IMR-90 (cell line): Measurements from ENCODE around the gene SYPL2. TPM values are rescaled to one million over a fixed set of nuclear protein-coding genes. Genes with fewer than 3 reads are reported as not detected.

Experiments
- ATAC-seq: fragments of 200-7000 bp; cut with Tn5 transposase; 2 replicates; pipeline ENCODE4 v1.9.1; 2020; ENCODE audit warnings: low read depth, mild to moderate bottlenecking, moderate library complexity
- BruUV-seq: library from RNA; stranded (reverse); fragments of 400-500 nt; replicated peaks from 2 replicates; lab custom pipeline; 2021; lab: Mats Ljungman, UMichigan
- CTCF ChIA-PET: fragments of 300-600 bp; formaldehyde crosslinking; extraction: SDS; loops from one replicate; lab custom pipeline; 2021; ENCODE audit warnings: antibody characterized with exemption; lab: Yijun Ruan, JAX
- POLR2A ChIA-PET: fragments of 300-600 bp; sonication (Branson Sonifier 250); formaldehyde crosslinking; loops from one replicate; lab custom pipeline; 2022; ENCODE audit warnings: antibody characterized with exemption; ENCODE audit not compliant: unreplicated experiment; lab: Charles Lee
- DNase-seq: peaks from one replicate; pipeline ENCODE4 v3.0.0; 2013
- H2AFZ ChIP-seq: replicated peaks from 2 replicates; pipeline ENCODE3; 2013; ENCODE audit warnings: low read length, mild to moderate bottlenecking; ENCODE audit not compliant: poor library complexity
- H2AK5ac ChIP-seq: 2 replicates; pipeline ENCODE4 v1.6.1; 2013; ENCODE audit warnings: low read depth, low read length, inconsistent platforms
- H2AK9ac ChIP-seq: replicated peaks from 2 replicates; pipeline ENCODE3; 2013; ENCODE audit warnings: mild to moderate bottlenecking, low read depth, low read length, moderate library complexity; ENCODE audit not compliant: poor library complexity
- H2BK120ac ChIP-seq: 2 replicates; pipeline ENCODE4 v1.6.1; 2013; ENCODE audit warnings: low read depth, low read length, inconsistent platforms
- H2BK15ac ChIP-seq: 3 replicates; pipeline ENCODE4 v1.6.1; 2013; ENCODE audit warnings: low read depth, low read length, inconsistent platforms
- H2BK20ac ChIP-seq: 2 replicates; pipeline ENCODE4 v1.6.1; 2013; ENCODE audit warnings: low read depth, mild to moderate bottlenecking, inconsistent platforms, low read length, moderate library complexity
- H2BK5ac ChIP-seq: 2 replicates; pipeline ENCODE4 v1.6.1; 2013; ENCODE audit warnings: mild to moderate bottlenecking, low read depth, low read length, inconsistent platforms; ENCODE audit not compliant: poor library complexity, severe bottlenecking
- H3K14ac ChIP-seq: replicated peaks from 2 replicates; pipeline ENCODE4 v1.6.1; 2013; ENCODE audit warnings: low read depth, low read length, inconsistent platforms
- H3K18ac ChIP-seq: 2 replicates; pipeline ENCODE4 v1.6.1; 2013; ENCODE audit warnings: low read depth, low read length, control low read depth
- H3K23ac ChIP-seq: 2 replicates; pipeline ENCODE4 v1.6.1; 2013; ENCODE audit warnings: low read depth, low read length, inconsistent platforms
- H3K27ac ChIP-seq: 2 replicates; pipeline ENCODE4 v1.5.1; 2013; ENCODE audit warnings: mild to moderate bottlenecking, control low read depth, low read length; ENCODE audit not compliant: insufficient read depth
- H3K27me3 ChIP-seq: 2 replicates; pipeline ENCODE4 v1.6.1; 2013; ENCODE audit warnings: low read length; ENCODE audit not compliant: control insufficient read depth, insufficient read depth
- H3K36me3 ChIP-seq: 2 replicates; pipeline ENCODE4 v1.6.1; 2013; ENCODE audit warnings: low read length, mixed read lengths; ENCODE audit not compliant: control insufficient read depth, insufficient read depth
- H3K4ac ChIP-seq: 2 replicates; pipeline ENCODE4 v1.6.1; 2013; ENCODE audit warnings: low read depth, low read length, inconsistent platforms
- H3K4me1 ChIP-seq: 2 replicates; pipeline ENCODE4 v1.6.1; 2013; ENCODE audit warnings: low read length, mixed read lengths; ENCODE audit not compliant: control insufficient read depth, insufficient read depth
- H3K4me2 ChIP-seq: 2 replicates; pipeline ENCODE4 v1.6.1; 2013; ENCODE audit warnings: low read depth, mild to moderate bottlenecking, control low read depth, low read length, moderate library complexity
- H3K4me3 ChIP-seq: 2 replicates; pipeline ENCODE4 v1.5.1; 2013; ENCODE audit warnings: low read depth, mild to moderate bottlenecking, control low read depth, low read length, moderate library complexity; ENCODE audit not compliant: insufficient read depth
- H3K56ac ChIP-seq: 2 replicates; pipeline ENCODE4 v1.6.1; 2013; ENCODE audit warnings: low read length, inconsistent platforms; ENCODE audit not compliant: insufficient read depth; ENCODE audit errors: extremely low read depth
- H3K79me1 ChIP-seq, 2 experiments: 2 replicates each; pipeline ENCODE4 v1.6.1; 2013; ENCODE audit warnings: low read length in 2 of 2, inconsistent platforms in 1 of 2, low read depth in 1 of 2
- H3K9ac ChIP-seq: 2 replicates; pipeline ENCODE4 v1.6.1; 2013; ENCODE audit warnings: low read depth, low read length, control low read depth
- H3K9me1 ChIP-seq: 2 replicates; pipeline ENCODE4 v1.6.1; 2013; ENCODE audit warnings: low read length, inconsistent platforms; ENCODE audit not compliant: insufficient read depth
- H3K9me3 ChIP-seq: 2 replicates; pipeline ENCODE4 v1.6.1; 2013; ENCODE audit warnings: low read length; ENCODE audit not compliant: control insufficient read depth, insufficient read depth
- H4K20me1 ChIP-seq: 2 replicates; pipeline ENCODE4 v1.6.1; 2013; ENCODE audit warnings: low read length, inconsistent platforms; ENCODE audit not compliant: insufficient read depth
- H4K5ac ChIP-seq: 2 replicates; pipeline ENCODE4 v1.6.1; 2013; ENCODE audit warnings: mild to moderate bottlenecking, low read depth, low read length, control low read depth
- H4K8ac ChIP-seq, 2 experiments: 2 replicates each; pipeline ENCODE4 v1.6.1; 2013; ENCODE audit warnings: low read depth in 2 of 2, low read length in 2 of 2, control low read depth in 1 of 2, inconsistent platforms in 1 of 2
- H4K91ac ChIP-seq: 2 replicates; pipeline ENCODE4 v1.6.1; 2013; ENCODE audit warnings: low read depth, low read length, inconsistent platforms; ENCODE audit not compliant: insufficient read depth
- CHD1 ChIP-seq: IDR thresholded peaks from 2 replicates; pipeline ENCODE4 v1.6.1; 2012; ENCODE audit warnings: low read depth, low read length, improper control_type of control experiment
- CTCF ChIP-seq: conservative IDR thresholded peaks from 2 replicates; pipeline ENCODE4 v1.5.1; 2012; ENCODE audit warnings: mild to moderate bottlenecking, low read depth, low read length, improper control_type of control experiment
- WGBS, 2 experiments: methylation state at CpG; one replicate each; pipeline versions ENCODE4 v1.1.5 to v1.1.7; 2013; ENCODE audit warnings: missing lambda C conversion rate in 2 of 2; ENCODE audit not compliant: insufficient read length in 1 of 2; ENCODE audit errors: extremely low coverage in 2 of 2; 5-methylcytosine and 5-hydroxymethylcytosine counted together
- dilution Hi-C: fragments of 300-500 bp; cut with HindIII; formaldehyde crosslinking; loops from one replicate; pipeline ENCODE4 v1.14.3; 2018; ENCODE audit warnings: low sequenced_read_pairs; ENCODE audit not compliant: unreplicated experiment
- in situ Hi-C: fragments of 300-500 bp; cut with MboI; formaldehyde crosslinking; loops from 3 replicates; pipeline ENCODE4 v1.14.3; 2019; ENCODE audit warnings: low sequenced_read_pairs, inconsistent platforms, mixed read lengths
- intact Hi-C: fragments of 100-400 bp; cut with micrococcal nuclease; formaldehyde crosslinking; loops from 2 replicates; pipeline ENCODE4 v1.10.0; 2022
- polyA plus RNA-seq, 3 experiments: library from polyadenylated mRNA; depleted of rRNA; stranded (reverse); fragments of >200 nt; gene quantifications; 2 replicates each; pipeline ENCODE4 v1.2.3, GENCODE V29; 2012; ENCODE audit warnings: low replicate concordance in 1 of 3
- total RNA-seq: library from RNA; depleted of rRNA; stranded (reverse); fragments of >200 nt; gene quantifications from 2 replicates; pipeline ENCODE4 v1.2.3, GENCODE V29; 2012

Gene SYPL2
- total and polyA plus RNA-seq, 2 of the 4 experiments (the other 2 are of a cell fraction): under 0.01 to 0.65 TPM

- no TSS peak for BruUV-seq
- DNase-seq: peak; percentile 76
- H3K4me3 ChIP-seq: no peak overlapping the region
- H3K9me1 ChIP-seq: peaks cover 23% of the 10 kb centered on the region
- peak overlapping the region; percentile 68; the same call in 1 of the 2 replicates for H2BK120ac ChIP-seq
- H4K8ac ChIP-seq: peak overlapping the region in 1 of 2 experiments; percentile 55; a peak in 2 of 4 replicates
- dilution Hi-C loops: no loop called here
- H3K4ac ChIP-seq: peak overlapping the region; percentile 70; the same call in 1 of the 2 replicates
- H4K20me1 ChIP-seq: peaks cover 13% of the 10 kb centered on the region; the same call in 1 of the 2 replicates
- H3K79me1 ChIP-seq: peaks cover 14 to 56% of the 10 kb centered on the region in 2 experiments
- H3K9ac ChIP-seq: no peak overlapping the region
- H2BK20ac ChIP-seq: peak overlapping the region; percentile 73; the same call in 1 of the 2 replicates
- H3K23ac ChIP-seq: no peak overlapping the region
- no peak overlapping the region for H3K56ac ChIP-seq
- H3K18ac ChIP-seq: no peak overlapping the region
- no peak overlapping the region for H4K91ac ChIP-seq
- no peak for TF ChIP-seq CHD1
- TF ChIP-seq CTCF: peak; percentile 38
- whole genome bisulfite sequencing, 2 experiments: no CpG with 5 or more reads among the region's 4 CpGs
- H2AK9ac ChIP-seq: peak overlapping the region; percentile 76
- no peaks in the 10 kb centered on the region for H3K27me3 ChIP-seq
- ATAC-seq: peak; percentile 73
- POLR2A ChIA-PET: no interaction called here
- H3K4me1 ChIP-seq: peaks cover 27% of the 10 kb centered on the region
- intact Hi-C loops: no loop called here
- H2AK5ac ChIP-seq: peak overlapping the region; percentile 68; the same call in 1 of the 2 replicates
- H3K27ac ChIP-seq: peak overlapping the region; percentile 17
- peak overlapping the region; percentile 9 for H2BK5ac ChIP-seq
- peak overlapping the region; percentile 18 for H2AFZ ChIP-seq
- no peaks in the 10 kb centered on the region for H3K9me3 ChIP-seq
- CTCF ChIA-PET: interaction anchor here (0.6 to 5.1 kb wide), 8 partner anchors 9 to 412 kb away, joined by 3 to 51 read pairs (median 5); partner anchors contain the start of gene AMIGO1
- no peak overlapping the region for H2BK15ac ChIP-seq
- H3K4me2 ChIP-seq: peak overlapping the region; percentile 19; the same call in 1 of the 2 replicates
- H4K5ac ChIP-seq: no peak overlapping the region
- no peak overlapping the region for H3K14ac ChIP-seq
- in situ Hi-C loops: loop anchor here (5.0 kb wide), 1 partner anchor 32 kb away; no protein-coding TSS in a partner anchor
- H3K36me3 ChIP-seq: peaks cover 13% of the 10 kb centered on the region
Measured at GRCh38 chr1:109499661-109500536, 33.6 kb downstream of the SYPL2 start.
